HPDE6-E6E7 (cell line): ENCODE data around the gene XPOT.

Experiments
- DNase-seq: peaks from one replicate; pipeline ENCODE4 v3.0.0; 2011; ENCODE audit warnings: missing footprints; ENCODE audit errors: extremely low spot score

Gene XPOT

GRCh38 chr12:64469455-64470142, 65.4 kb downstream of the XPOT start:
- no peak for DNase-seq

- no peak for DNase-seq
Observed at GRCh38 chr12:64470495-64470894, 66.3 kb downstream of the XPOT start.

- DNase-seq: no peak
Observed at GRCh38 chr12:64473176-64473575, 69.0 kb downstream of the XPOT start.

- DNase-seq: no peak
Observed at GRCh38 chr12:64475518-64475917, 71.3 kb downstream of the XPOT start.

- DNase-seq: no peak
Observed at GRCh38 chr12:64476844-64477243, 72.7 kb downstream of the XPOT start.

- DNase-seq: no peak
Observed at GRCh38 chr12:64478661-64479060, 74.5 kb downstream of the XPOT start.

GRCh38 chr12:64480148-64480547, 76.0 kb downstream of the XPOT start:
- DNase-seq: no peak

GRCh38 chr12:64486657-64487056, 82.5 kb downstream of the XPOT start:
- DNase-seq: no peak

- DNase-seq: no peak
Observed at GRCh38 chr12:64491718-64492117, 87.5 kb downstream of the XPOT start.

GRCh38 chr12:64493513-64493912, 89.3 kb downstream of the XPOT start:
- DNase-seq: no peak

GRCh38 chr12:64494998-64495729, 91.0 kb downstream of the XPOT start:
- no peak for DNase-seq

- DNase-seq: no peak
Observed at GRCh38 chr12:64496839-64497400, 92.7 kb downstream of the XPOT start.

- no peak for DNase-seq
Observed at GRCh38 chr12:64497484-64497883, 93.3 kb downstream of the XPOT start.

GRCh38 chr12:64497903-64498302, 93.7 kb downstream of the XPOT start:
- DNase-seq: no peak

GRCh38 chr12:64500394-64500793, 96.2 kb downstream of the XPOT start:
- DNase-seq: no peak
